ENCODE results near the gene HINT1. TPM values are rescaled to one million over a fixed set of nuclear protein-coding genes. Genes with fewer than 3 reads are reported as not detected.

HINT1 gene
- total RNA-seq, 1 donor, result 183 TPM

DNA sequence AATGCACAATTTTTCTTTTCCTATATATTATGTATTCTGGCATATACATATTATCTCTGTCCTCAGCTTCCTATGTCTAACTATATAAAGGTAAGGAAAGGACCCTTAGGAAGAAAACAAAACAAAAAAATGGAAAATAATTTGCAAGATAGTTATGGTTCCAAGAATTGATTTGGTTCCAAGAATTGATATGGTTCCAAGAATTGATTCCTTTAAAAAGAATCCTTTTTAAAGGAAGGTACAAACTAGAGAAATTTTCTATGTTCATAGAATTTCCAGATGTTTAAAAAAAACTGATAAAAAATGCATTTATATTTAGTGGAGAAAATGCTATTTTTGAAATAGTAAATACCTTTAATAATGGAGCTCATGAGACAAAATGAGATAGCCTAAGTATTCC, 17.8 kb upstream of the HINT1 start:
- TF ChIP-seq CTCF (IDR thresholded peaks at IDR 0.05; ENCODE audit: insufficient read depth, low read depth, low read length), result no peak
- no peak for DNase-seq (ENCODE audit: low read depth)

DNA sequence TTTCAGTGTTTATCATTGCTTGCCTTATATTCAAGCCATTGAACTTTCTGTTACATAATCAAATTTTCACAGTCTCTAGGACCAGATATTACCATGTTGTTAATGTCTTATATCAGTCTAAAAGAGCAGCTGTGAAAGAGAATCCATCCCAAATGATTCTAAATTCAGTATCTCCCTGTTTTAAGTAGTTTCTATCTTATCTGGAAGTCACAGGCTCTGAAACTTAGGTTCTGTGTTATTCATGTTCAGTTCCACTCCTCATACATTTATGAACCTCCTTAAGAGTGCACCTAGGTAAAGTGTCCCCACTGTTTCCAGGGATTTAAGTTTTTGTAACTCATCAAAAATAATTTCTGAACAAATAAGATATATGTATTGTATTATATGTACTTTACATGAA, 15.4 kb upstream of the HINT1 start:
- no peak for DNase-seq (ENCODE audit: low read depth)

More for the DNA sequence above, 17.8 kb upstream of the HINT1 start:
- H3K4me3 ChIP-seq (ENCODE audit: low read depth, low read length), result no peak overlapping the region

DNA sequence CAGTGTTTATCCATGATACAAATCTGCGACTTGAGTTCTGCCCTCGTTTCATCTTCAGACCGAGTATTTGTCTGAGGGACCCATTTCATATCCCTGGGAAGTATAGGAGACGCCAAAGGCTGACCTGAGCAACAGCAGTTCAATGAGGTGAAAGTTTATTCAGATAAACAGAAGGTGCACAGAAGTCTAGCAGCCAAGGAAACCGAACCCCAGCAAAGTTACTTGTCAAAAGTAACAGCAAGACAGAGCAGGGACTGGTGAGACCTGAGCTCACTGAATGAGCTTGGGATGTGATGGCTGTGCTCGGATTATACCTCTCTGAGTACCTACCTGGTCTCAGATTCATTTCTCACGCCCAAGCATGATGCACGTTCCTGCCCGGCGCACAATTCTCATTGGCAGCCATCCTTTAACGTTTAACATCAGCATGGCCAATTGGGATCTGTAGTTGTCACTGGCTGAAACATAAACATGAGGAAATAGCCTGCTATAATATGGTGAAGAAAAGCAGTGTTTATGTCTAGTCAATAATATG, 6.3 kb upstream of the HINT1 start:
- H3K4me3 ChIP-seq (ENCODE audit: low read depth, low read length), result peak overlapping the region; percentile 87
- no peak for TF ChIP-seq CTCF (IDR thresholded peaks at IDR 0.05; ENCODE audit: insufficient read depth, low read depth, low read length)
- DNase-seq (ENCODE audit: low read depth), result no peak

More for the DNA sequence above, 15.4 kb upstream of the HINT1 start:
- no peak for TF ChIP-seq CTCF (IDR thresholded peaks at IDR 0.05; ENCODE audit: insufficient read depth, low read depth, low read length)
- no peak overlapping the region for H3K4me3 ChIP-seq (ENCODE audit: low read depth, low read length)

DNA sequence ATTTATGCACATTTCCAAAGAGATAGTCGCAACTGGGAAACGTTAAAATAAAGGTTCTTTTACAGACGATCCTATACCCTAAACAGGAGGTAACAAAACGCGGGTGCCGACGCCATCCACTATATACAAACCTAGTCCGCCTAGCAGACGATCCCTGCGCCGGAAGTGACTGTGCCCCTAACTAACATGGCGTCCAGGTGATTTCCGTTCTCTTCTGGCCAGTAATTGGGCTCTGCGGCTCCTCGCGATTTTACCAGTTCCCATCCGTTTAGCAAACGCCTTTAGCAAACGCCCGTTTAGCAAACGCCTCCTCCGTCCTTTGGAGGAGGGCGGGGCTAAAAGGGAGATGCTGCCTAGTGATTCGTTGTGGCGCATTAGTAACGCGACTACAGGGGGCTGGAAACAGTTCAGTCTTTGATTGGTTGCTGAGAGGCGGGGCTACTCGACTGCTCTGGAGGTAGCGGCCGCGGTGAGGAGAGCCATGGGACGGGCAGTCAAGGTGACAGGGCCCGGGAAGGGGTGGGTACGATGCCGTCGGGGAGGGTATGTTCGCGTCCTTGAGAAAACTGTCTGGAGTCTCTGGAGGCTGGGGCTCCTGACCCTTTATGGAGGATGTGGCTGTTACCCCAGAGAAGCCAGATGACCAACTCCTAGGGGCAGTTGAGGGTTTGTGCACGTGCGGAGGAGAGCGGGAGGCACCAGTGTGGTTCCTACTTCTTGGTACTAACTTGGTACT, 5.7 kb upstream of the HINT1 start, which contains the start of gene LYRM7:
LYRM7 (plus strand) TSS at position 405 of the 736 bp plus-strand sequence; CDS start at position 482, 77 bp downstream.
- no peak for TF ChIP-seq CTCF (IDR thresholded peaks at IDR 0.05; ENCODE audit: insufficient read depth, low read depth, low read length)
- peak; percentile 99 for DNase-seq (ENCODE audit: low read depth)
- peak within 1 kb of the TSS; percentile 87 for H3K4me3 ChIP-seq (ENCODE audit: low read depth, low read length)

GRCh38 chr5:131169810-131170539, 4.9 kb upstream of the HINT1 start:
- no peak for DNase-seq (ENCODE audit: low read depth)
- H3K4me3 ChIP-seq (ENCODE audit: low read depth, low read length), result peak overlapping the region; percentile 87

DNA sequence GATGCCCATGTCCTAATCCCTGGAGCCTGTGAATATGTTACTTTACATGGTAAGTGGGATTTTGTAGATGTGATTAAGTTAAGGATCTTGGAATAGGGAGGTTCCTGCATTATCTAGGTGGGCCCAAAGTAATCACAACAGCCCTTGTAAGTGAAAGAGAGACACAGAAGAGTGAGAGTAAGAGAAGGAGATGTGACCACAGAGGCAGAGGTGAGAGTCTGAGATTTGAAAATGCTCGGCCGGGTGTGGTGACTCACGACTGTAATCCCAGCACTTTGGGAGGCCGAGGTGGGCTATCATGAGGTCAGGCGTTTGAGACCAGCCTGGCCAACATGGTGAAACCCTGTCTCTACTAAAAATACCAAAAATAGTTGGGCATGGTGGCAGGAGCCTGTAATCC, 2.6 kb upstream of the HINT1 start:
- DNase-seq (ENCODE audit: low read depth), result no peak
- no peak for TF ChIP-seq CTCF (IDR thresholded peaks at IDR 0.05; ENCODE audit: insufficient read depth, low read depth, low read length)
- no peak overlapping the region for H3K4me3 ChIP-seq (ENCODE audit: low read depth, low read length)

More at GRCh38 chr5:131169810-131170539, 4.9 kb upstream of the HINT1 start:
- TF ChIP-seq CTCF (IDR thresholded peaks at IDR 0.05; ENCODE audit: insufficient read depth, low read depth, low read length), result no peak

All from fibroblast of villous mesenchyme (primary cell).